Activated CD4-positive, alpha-beta T cell treated with anti-CD3 and anti-CD28 coated beads, Interleukin-2, Interleukin-6, amounts not matched to agents 100 ng/mL and 50 ng/mL, durations not matched to agents 16 hours and 8 hours (primary cell): ENCODE data around the gene RASA3.
A peak's percentile ranks its signal among the peaks of the same experiment; 100 is the strongest.

Source experiments
- DNase-seq: peaks from one replicate; pipeline ENCODE4 v3.0.0-alpha.2; 2020

The RASA3 gene

GRCh38 chr13:114016321-114017027 is 115.9 kb downstream of the RASA3 start:
- no peak for DNase-seq

- DNase-seq = no peak
Measured at GRCh38 chr13:114015969-114016295, 116.5 kb downstream of the RASA3 start.

DNA sequence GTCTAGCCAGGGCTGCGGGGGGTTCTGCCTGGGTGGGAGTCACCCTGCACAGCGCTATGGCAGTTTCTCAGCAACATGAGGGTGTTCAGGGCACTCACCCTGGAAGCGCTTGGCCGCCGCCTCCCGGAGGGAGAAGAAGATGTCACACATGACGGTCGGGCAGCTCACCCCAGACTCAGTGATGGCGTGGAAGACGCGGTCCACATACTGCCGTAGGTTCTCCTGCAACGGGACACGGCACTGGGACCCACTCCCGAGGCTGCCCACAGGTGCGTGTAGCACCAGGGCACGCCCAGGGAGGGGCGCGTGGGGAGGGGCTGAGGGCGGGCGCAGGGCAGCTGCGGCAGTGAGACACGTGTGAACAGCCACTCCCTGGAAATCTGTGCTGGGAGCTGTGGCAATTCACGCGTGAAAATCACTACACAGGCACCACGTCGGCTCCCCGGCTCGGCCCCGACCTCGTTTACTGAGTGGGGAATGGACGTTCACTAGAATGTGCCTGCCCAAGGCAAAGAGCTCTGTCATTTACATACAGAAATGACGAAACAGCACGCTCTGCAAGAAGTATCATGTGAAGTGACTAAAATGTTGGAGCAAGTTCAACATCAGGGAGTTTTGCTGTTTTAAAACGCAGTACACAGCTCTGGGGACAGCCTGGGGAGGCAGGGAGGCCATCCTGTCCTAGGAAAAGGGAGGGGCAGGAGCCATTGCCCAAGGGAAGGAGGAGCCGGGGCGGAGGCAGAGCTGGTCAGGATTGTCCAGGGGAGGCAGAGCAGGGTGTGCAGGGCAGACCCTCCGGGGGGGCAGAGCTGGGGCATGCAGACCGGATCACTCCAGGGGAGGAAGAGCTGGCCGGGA is 117.1 kb downstream of the RASA3 start:
- DNase-seq = no peak

- DNase-seq = no peak
Measured at GRCh38 chr13:114013952-114014629, 118.3 kb downstream of the RASA3 start.

DNA sequence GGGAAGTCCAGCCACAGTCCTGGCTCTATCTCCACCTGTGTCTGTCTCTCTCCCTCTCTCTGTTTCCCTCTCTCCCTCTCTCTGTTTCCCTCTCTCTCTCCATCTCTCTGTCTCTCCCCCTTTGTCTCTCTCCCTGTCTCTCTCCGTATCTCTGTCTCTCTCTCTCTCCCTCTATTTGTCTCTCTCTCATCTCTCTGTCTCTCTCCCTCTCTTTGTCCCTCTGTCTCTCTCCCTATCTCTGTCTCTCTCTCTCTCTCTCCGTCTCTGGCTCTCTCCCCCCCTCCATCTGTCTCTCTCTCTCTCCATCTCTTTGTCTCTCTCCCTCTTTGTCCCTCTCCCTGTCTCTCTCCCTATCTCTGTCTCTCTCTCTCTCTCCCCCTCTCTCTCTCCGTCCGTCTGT is 119.1 kb downstream of the RASA3 start:
- no peak for DNase-seq

DNA sequence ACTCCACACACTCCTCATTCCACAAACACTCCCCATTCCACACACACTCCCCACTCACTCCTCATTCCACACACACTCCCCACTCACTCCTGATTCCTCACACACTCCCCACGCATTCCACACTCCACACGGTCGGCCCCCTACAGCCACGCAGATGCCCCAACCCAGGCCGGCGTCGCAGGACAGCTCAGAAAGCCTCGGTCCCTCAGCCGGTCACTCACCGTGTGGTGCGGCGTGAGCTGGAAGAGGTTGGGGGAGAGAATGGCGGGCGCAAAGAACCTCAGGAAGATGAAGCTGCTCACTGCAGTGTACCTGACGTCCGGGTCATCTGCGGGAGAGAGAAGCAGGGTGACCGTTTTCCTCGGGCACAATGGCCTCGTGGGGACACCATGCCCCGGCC is 119.5 kb downstream of the RASA3 start:
- no peak for DNase-seq

- no peak for DNase-seq
Measured at GRCh38 chr13:114012141-114012540, 120.3 kb downstream of the RASA3 start.

GRCh38 chr13:114011226-114011625 is 121.2 kb downstream of the RASA3 start:
- no peak for DNase-seq

GRCh38 chr13:114010401-114011101 is 121.9 kb downstream of the RASA3 start:
- DNase-seq = peak; percentile 15

DNA sequence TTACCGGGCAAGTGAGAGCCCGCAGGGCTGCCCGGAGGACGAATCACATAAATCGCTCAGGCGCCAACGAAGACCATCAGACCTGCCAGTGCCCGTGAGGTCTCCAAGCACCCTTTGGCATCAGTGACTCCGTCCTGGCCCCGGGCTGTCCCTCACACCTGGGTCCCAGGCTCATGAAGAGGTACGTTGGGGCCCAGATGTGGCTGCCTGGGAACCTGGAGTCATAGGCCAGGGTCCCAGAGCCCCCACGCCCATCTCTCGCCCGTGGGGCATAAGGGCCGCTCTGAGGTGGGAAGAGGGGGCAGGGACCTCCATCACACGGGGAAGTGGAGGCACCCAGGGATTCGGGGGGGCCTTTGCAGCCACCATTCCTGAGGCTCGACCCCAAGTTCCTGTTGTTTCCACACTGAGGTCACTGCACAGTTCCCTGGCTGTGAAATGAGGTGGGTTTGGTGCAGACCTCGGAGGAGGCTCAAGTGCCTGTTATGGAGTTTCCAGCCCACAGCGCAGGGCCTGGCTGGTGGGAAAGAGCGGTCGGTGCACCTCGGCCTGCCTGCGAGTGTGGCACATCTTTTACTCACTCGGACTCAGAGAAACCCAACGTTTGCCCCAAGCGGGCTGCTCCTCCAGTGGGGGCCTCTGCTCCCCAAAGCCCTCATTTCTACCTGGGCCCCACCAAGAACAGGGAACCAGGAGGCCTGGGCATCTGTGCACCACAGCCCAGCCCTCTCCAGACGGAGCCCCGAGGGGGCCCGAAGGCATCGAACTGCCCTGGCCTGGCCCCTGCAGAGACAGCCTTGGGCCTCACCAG is 122.6 kb downstream of the RASA3 start:
- DNase-seq = no peak

GRCh38 chr13:114008964-114009589 is 123.3 kb downstream of the RASA3 start:
- no peak for DNase-seq

GRCh38 chr13:114007566-114007965 is 124.9 kb downstream of the RASA3 start:
- DNase-seq = no peak

DNA sequence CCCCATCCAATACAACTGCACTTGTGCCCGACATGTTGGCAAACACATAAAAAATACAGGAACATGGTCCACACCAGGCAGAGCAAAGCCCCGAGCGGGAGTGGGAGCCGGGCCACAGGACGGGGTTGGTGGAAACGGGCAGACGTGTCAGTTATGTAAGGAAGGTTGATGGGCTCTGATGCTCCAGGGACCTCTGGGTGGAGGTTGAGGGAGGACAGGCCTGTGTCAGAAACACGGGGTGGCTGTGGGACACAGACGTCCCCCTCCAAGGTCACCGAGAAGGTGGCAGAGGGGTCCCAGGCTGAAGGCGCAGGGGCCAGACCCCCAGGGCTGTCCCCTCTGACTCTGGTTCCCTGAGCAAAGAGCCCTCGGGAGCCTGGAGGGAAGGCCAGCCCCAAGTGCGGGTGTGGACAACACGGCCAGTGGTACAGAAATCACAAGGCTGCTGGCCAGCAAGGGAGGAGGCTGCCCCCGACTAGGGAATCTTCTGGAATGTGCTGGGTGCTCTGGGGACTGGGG is 127.2 kb downstream of the RASA3 start:
- DNase-seq = no peak

GRCh38 chr13:114004420-114005205 is 127.8 kb downstream of the RASA3 start:
- no peak for DNase-seq

DNA sequence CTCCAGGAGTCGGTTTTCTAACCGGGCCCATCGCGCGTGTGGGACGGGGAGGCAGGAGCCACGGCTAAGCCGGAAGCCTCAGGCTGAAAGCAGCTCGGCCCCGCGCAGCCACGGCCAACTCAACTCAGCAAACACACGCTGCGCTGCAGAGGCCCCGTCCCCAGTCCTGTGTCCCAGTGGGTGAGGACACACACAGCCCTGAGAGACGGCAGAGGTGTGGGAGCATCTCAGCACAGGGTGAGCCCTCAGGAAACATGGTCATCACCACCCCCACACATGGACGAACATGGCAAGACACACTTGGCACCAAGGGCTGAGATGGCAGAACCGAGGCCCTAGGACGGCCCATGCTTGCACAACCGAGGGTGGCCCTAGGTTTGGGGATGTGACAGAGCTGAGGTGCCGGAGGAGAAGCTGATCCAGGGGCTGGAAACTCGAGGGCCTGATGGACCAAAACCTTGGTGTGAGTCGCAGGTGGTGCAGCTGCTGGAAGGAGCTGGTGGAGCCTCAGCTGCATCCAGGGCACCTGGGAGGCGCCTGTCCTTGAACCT is 129.6 kb downstream of the RASA3 start:
- DNase-seq = no peak

DNA sequence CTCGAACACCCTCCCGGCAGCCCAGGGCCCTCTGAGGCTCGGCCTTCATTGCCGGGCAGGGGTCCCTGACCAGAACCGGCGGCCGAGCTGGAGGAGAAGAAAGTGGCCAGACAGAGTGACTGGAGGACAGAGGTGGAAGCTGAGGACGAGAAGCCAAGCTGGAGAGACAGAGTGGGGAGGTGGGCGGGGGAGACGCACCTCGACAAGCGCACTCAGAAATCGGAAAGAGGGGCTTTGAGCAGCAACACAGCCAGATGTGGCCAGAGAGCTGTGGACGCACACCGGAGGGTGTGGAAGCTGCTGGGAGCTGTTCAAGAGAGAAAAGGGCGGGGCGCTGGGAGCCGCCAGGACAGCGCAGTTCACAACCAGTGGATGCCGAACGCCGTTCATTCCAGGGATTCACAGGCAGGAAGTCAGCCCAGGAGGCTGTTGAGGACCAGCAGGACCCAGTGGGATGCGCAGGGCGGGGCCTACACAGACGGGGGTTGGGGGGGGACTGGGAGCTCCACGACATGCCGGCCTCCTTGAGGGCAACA is 130.3 kb downstream of the RASA3 start:
- DNase-seq = no peak

- DNase-seq = no peak
Measured at GRCh38 chr13:114001331-114002008, 131.0 kb downstream of the RASA3 start.

GRCh38 chr13:114000151-114001040 is 132.0 kb downstream of the RASA3 start:
- DNase-seq = no peak

DNA sequence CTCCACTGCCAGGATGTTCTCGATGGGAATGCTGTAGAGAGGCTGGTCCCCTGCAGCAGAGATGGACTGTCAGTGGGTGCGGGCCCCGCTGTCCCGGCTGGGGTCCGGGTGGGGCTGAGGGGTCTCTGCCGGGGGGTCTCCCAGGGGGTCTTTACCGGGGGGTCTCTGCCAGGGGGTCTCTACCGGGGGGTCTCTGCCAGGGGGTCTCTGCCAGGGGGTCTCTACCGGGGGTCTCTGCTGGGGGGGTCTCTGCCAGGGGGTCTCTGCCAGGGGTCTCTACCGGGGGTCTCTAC is 132.9 kb downstream of the RASA3 start:
- DNase-seq = no peak
